GM18519 (cell line): ENCODE measurements around the gene KLHDC10.
"Not testable (repeated sequence)": the region's sequence is repeated elsewhere in the genome, so short reads cannot be mapped to it uniquely, and the experiment has no call there.

Experiments used
- ATAC-seq: cut with Tn5 transposase; IDR thresholded peaks from one replicate; pipeline ENCODE4 v1.9.1; 2021; ENCODE audit warnings: mild to moderate bottlenecking, moderate library complexity; ENCODE audit not compliant: unreplicated experiment, low FRiP score

KLHDC10 gene

DNA sequence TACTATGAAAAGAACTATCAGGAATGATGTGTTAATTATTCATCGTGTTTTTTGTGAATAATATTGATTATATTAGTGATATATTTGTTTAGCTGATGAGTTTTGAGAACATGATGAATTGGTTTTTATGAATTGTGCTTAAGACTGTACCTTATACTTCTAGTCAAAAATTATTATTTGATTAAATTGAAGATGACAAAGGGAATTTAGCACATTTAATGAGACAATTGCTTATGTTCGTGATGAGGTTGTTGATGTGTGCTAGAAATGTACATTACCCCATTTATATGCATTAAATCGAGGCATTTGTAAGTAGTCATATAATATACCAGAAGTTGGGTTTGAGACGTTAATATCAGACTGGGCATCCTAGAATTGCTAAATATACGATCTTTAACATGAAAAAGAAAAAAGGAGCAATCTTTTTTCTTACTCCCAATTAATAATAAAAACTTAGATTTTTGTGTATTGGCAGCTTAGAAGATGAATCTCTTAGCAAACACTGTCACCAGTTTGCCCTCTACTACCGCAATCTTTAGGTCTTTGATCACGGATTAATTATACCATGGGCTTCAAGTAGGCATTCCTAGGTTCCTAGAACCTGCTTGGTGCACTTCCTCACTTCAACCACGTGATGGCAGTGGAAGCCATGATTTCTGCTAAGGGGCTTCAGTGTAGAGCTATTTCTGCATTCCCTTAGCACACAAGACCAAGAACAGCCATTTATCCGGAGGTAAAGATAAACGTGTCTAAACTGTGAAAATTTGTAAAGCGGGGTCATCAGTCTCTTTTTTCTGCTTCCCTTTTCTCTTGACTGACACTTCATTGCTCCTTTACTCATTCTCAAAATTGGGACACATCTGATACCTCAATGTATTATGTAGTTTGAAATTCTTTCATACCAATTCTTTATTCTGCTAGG, 1.6 kb downstream of the KLHDC10 start:
- ATAC-seq: no peak

DNA sequence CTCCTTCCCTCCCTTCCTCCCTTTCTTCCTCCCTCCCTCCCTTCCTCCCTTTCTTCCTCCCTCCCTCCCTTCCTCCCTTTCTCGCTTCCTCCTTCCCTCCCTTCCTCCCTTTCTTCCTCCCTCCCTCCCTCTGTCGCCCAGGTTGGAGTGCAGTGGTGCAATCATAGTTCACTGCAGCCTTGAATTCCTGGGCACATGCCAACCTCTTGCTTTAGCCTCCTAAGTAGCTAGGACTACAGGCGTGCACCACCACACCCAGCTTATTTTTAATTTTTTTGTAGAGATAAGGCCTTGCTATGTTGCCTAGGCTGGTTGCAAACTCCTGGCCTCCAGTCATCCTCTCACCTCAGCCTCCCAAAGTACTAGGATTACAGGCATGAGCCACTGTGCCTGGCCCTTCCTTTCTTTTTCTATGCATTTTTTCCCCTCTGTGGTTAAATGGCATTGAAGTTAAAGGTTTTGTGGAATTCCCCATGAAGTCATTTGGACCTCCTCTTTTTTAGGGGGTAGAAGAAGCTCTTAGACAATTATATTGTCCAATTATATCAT, 9.6 kb downstream of the KLHDC10 start:
- no peak for ATAC-seq

DNA sequence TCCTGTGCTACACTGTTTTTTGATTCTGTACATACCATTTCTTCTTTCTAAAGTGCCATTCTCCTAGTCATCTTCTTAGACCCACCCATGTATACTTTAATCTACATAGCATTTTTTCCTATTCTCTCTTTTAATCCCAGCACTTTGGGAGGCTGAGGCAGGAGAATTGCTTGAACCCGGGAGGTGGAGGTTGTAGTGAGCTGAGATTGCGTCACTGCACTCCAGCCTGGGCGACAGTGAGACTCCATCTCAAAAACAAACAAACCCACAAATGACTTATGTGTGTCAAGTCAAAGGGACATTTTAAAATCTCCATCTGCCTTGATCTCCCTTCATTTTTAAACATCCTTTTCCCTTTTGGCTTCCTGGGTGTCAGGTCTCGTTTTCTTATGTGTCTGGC, 13.2 kb downstream of the KLHDC10 start:
- ATAC-seq: not testable (repeated sequence)

DNA sequence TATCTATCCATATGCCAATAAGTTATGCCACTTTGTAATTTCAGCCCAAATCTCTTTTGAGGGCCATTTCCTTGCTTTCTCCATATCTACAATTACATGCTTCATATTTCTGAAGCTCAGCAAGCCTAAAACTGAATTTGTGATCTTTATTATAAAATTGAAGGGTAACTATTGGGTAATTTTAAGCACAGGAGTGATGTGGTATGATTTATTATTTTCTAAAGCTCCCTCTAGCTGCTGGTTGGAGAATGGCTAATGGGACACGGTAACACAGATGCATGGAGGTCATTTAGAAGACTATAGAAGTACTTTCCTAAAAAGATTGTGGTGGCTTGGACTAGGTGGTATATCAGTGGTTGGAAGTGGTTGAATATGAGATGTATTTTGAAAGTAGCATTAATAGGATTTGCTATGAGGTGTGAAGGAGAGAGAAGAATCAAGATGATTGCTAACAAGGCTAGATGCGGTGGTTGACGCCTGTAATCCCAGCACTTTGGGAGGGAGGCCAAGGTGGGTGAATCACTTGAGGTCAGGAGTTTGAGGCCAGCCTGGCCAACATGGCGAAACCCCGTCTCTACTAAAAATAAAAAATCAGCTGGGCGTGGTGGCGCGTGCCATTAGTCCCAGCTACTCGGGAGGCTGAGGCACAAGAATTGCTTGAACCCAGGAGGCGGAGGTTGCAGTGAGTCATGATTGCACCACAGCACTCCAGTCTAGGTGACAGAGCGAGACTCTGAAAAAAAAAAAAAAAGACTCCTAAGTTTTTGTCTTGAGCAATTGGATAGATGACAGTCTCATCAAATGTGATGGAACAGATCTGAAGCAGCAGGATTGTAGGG, 13.9 kb downstream of the KLHDC10 start:
- ATAC-seq: no peak

DNA sequence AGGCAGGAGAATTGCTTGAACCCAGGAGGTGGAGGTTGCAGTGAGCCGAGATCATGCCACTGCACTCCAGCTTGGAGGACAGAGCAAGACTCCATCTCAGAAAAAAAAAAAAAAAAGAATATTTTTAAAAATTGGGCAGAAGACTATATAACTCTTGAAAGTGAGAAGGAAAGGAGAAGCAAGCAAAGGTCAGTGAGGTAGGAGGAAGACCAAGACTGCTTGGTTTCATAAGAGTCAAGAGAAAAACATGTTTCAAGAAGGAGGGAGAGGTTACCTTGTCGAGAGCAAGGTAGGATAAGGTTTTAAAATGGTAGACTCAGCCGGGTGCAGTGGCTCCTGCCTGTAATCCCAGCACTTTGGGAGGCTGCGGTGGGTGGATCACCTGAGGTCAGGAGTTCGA, 14.9 kb downstream of the KLHDC10 start:
- ATAC-seq: not testable (repeated sequence)

DNA sequence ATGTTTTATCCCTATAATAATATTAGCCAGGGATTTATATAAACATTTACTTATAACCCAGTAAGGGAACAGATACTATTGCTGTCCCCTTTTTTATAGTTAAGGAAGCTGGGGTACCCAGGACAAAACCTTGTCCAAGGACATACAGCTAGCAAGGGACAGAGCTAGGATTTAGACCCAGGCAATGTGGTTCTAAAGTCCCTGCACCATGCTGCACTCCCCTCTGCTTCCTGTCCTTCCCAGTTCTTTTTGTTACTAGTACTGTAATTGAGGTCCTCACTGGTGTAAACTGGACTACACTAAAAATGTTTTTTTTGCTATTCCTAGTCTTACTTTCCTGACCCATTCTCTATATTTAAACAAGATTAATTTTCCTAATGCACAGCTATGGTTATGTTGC, 16.6 kb downstream of the KLHDC10 start:
- no peak for ATAC-seq

DNA sequence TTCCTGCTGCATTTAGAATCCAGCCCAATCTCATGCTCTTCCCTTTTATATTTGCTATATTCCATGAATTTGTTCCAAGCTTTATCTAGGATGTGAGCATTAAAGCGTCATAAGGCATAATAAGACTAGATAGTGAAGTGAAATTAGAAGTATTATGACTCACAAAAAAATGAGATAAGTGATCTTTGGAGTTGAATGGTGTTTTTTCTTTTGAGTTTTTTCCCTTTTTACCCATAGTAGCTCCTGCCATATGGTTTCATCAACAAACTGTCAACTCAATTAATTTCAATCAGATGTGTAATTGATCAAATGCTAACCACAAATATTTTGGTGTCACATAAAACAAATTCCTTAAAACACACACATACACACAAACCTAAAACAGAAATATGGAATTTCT, 17.0 kb downstream of the KLHDC10 start:
- no peak for ATAC-seq

DNA sequence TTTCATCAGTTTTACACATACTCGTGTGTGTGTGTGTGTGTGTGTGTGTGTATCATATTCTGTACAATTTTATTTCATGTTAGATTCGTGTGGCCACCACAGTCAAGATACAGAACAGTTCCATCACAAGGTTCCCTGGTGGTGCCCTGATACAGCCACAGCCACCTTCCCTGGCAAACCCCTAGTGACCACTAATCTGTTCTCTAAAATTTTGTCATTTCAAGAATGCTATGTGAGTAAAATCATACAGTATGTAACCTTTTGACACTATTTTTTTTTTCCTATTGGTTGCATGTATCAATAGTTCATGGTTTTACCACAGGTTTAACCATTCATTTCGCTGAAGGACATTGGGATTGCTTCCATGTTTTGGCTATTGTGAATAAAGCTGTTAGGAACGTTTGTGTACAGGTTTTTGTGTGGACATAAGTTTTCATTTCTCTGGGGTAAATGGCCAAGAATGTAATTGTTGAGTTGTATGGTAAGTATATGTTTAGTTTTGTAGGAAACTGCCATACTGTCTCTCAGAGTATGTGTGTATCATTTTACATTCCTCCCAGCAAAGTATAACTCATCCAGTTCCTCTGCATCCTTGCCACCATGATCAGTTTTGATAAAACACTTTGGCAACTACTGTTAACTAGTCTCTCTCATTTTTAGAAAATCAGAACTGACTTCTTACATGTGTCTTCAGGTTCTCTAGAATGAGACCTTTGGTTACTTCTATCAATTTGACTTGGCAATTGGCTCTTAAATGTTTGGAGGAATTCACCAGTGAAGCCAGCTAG, 20.6 kb downstream of the KLHDC10 start:
- ATAC-seq: no peak

DNA sequence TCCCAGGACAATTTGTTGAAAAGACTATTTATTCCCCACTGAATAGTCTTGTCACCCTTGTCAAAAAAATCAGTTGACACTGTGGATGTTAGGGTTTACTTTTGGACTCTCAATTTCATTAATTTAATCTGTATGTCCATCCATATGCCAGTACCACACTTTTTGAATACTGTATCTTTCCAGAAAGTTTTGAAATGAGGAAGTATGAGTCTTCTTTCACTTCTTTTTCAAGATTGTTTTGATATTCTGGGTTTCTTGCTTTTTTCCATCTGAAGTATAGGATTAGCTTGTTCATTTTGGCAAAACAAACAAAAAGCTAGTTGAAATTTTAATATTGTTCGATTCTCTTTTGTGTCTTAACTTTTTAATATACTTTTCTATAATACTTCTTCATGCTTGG, 21.7 kb downstream of the KLHDC10 start:
- ATAC-seq: no peak

DNA sequence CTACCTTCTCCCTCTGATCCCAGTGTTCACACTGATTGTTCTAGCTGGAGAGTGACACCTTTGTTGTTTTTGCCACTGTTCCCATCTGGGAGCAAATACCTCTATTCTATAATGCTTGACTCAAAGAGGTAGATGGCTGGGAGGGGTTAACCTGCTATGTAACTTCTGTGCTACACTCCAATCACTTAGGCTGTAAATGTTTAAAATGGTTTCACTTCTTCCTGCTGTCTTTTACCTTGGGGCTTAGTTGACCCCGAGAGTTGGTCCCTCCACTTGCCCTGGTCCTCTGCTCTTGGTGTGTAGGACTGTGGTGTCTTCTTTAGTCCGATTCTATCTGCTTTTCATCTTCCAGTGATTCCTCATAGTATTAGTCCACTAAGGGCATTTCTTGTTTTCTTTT, 22.3 kb downstream of the KLHDC10 start:
- no peak for ATAC-seq

DNA sequence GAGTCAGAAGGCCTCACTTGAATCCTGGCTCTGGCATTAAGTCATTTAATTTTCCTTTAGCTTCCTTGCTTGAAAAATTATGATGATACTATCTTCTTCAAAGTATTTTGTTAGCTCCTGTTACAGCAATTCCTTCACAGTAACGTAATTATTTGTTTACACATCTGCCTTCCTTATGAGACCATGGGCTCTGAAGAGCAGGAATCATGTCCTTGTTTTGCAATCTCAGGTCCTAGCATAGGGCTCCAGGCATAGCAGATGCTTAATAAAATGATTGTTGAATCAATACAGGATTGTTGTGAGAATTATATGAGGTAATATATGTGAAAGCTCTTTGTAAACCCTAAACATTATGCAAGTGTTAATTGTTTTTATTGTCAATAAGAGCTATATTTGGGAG, 25.5 kb downstream of the KLHDC10 start:
- no peak for ATAC-seq

DNA sequence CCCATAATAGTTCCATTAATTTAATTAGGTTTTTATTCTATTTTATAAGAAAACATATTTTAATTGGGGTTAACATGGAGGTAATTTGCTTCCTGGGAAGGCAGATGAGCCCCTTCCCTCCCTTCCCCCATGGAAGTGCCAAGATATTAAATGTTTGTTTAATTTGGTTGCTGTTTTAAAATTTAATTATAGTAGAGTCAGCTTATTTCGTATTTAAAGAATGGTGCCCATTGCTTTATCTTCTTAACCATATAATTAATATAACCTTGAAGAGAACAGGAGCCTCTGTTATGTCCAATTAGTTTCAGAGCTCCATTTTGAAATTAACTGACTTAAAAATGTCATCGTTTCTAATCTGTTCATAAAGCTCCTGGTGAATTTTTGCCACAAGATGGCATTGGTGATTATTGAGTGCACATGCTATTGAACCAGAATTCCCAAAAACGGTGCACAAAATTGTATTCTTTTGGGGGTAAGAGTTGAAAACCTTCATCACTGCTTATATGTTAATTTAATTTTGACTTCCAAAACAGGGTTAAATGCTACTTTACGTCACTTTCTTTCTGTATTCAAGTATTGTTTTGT, 26.0 kb downstream of the KLHDC10 start:
- no peak for ATAC-seq

DNA sequence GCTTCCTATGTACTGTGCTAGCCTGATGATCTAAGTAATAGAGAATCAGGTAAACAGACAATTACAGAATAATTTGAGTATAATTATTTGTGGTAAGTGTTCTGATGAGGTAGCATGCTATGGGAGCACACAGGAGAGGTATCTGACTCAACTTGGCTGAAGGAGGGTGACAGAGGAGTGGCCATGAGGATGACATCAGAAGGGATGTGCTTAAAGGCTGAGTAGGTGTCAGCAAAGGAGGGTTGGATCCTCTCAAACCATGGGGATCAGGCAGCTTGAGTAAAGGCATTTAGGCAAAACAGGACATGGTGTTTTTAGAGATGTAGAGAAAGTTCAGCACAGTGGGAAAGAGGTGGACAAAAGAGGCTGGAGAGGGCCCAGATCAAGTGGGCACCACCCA, 29.0 kb downstream of the KLHDC10 start:
- no peak for ATAC-seq

DNA sequence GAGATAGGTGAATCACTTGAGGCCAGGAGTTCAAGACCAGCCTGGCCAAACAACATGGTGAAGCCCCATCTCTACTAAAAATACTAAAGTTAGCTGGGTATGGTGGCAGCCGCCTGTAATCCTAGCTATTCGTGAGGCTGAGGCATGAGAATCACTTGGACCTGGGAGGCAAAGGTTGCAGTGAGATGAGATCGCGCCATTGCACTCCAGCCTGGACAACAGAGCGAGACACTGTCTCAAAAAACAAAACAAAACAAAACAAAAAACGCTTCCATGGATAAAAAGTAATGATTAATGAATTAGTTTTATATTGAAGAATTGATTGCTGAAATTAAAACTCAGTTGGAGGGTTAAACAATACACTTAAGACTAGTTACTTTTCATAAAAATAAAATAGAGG, 32.3 kb downstream of the KLHDC10 start:
- no peak for ATAC-seq

DNA sequence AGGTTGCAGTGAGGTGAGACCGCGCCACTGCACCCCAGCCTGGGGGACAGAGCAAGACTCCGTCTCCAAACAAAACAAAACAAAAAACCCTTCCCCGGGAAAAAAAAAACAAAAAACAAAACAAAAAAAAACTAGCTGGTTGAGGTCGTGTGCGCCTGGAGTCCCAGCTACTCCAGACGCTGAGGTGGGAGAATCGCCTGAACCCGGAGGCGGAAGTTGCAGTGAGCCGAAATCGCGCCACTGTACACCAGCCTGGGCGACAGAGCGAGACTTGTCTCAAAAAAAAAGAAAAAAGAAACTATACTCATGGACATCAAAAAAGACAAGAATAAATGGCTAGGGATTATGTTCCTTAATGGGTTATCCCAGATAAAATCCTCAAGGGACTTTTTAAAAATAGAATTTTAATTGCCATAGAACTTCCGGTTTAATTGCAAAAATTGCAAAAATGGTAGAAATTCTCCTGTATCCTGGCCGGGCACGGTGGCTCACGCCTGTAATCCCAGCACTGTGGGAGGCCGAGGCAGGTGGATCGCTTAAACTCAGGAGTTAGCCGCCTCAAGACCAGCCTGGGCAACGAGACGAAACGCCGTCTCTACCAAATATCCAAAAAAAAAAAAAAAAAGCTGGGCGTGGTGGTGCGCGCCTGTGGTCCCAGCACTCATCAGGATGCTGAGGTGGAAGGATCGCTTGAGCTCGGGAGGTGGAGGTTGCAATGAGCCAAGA, 37.8 kb downstream of the KLHDC10 start:
- ATAC-seq: no peak

DNA sequence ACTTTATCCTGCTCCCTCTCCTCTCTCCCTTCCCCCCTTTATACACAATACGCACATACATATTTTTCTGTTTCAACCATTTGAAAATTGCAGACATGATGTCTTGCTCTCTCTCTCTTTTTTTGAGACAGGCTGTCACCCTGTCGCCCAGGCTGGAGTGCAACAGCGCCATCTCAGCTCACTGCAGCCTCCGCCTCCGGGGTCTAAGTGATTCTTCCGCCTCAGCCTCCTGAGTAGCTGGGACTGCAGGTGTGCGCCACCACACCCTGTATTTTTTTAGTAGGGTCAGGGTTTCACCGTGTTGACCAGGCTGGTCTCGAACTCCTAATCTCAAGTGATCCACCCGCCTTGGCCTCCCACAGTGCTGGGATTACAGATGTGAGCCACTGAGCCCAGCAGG, 38.5 kb downstream of the KLHDC10 start:
- no peak for ATAC-seq

DNA sequence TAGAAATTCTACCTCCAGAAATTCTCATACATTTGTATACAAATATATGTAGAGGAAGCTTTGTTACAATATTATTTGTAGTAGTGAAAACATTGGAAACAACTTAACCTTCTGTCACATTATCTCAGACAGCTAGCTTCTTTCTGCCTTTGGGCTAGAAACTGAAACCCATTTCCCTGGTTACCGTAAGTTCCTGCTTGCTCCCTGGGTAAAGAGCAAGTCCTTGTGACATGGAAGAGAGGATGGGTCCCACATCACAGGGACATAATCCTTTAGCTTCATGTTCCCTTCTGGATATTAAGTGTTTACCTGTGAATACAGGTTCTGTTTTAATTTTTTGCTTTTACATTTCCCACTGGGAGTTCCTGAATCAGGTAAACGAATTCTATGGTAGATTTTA, 41.8 kb downstream of the KLHDC10 start:
- no peak for ATAC-seq

DNA sequence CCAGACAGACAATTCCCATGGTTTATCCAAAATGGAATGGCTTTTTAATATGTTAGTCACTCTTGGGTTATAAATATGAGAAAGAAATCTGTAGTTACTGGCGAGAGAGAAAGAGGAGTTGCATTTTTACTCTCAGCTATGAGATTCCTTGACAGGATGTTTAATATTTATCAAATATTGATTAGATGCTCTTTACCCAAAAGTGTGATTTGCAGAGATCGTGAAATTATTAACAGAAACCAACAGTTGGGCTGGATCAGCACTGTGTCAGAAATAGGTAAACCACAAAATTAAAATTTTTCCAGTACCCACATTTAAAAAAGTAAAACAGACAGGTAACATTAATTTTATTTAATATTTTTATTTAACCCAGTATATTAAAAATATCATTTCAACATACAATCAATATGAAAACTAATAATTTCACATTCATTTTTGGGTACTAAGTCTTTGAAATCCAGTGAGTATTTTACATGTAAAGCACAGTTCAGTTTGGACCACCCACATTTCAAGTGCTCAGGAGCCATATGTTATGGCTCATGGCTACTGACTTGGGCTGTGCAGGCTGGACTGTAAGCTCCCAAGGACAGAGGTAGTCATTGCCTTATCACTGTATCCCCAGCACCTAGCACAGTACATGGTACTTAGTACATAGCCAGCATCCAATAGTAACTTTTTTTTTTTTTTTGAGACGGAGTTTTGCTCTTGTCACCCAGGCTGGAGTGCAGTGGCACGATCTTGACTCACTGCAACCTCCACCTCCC, 42.5 kb downstream of the KLHDC10 start:
- no peak for ATAC-seq

DNA sequence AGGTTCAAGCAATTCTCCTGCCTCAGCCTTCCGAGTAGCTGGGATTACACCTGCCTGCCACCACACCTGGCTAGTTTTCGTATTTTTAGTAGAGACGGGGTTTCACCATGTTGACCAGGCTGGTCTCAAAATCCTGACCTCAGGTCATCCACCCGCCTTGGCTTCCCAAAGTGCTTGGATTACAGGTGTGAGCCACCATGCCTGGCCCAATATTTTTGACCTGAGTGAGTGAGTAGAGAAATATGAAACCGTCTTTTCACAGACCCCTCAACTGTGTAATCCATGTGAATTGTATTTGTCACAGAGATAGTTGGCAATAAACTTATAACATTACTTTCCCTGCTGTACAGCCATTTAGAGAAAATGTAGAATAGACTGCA, 43.1 kb downstream of the KLHDC10 start:
- not testable (repeated sequence) for ATAC-seq
